Sigmoid colon (tissue), 4 donors: Measurements from ENCODE around the gene ANKRD33B.

Source experiments
- EP300 ChIP-seq, 4 donors: sonication (generic); formaldehyde crosslinking; IDR thresholded peaks; one replicate each; pipeline ENCODE4 v1.6.1; 2017; ENCODE audit warnings: antibody characterized with exemption in 4 of 4
- TF ChIP-seq, protein P1 (sequence below), 4 experiments: fragments of 450-650 bp in 3 of 4; fragments of 200-600 bp in 1 of 4; IDR thresholded peaks; one replicate each; pipeline ENCODE4 v1.5.1; 2016 to 2019; ENCODE audit warnings: antibody characterized with exemption in 4 of 4, mild to moderate bottlenecking in 3 of 4, moderate library complexity in 2 of 4

DNA sequence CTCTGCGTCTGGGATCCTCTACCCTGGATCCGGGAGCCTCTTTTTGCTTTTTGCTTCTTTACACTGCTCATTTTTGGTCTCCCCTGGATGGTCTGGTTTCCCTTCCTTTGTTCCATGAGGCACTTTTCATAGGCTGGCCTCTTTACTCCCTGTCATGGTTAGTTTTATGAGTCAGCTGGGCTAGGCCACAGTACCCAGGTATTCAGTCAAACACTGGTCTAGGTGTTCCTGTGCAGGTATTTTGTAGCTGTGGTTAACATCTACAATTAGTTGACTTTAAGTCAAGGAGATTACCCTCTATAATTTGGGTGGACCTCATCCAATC is 17.5 kb downstream of the ANKRD33B start:
- TF ChIP-seq, protein P1, sequence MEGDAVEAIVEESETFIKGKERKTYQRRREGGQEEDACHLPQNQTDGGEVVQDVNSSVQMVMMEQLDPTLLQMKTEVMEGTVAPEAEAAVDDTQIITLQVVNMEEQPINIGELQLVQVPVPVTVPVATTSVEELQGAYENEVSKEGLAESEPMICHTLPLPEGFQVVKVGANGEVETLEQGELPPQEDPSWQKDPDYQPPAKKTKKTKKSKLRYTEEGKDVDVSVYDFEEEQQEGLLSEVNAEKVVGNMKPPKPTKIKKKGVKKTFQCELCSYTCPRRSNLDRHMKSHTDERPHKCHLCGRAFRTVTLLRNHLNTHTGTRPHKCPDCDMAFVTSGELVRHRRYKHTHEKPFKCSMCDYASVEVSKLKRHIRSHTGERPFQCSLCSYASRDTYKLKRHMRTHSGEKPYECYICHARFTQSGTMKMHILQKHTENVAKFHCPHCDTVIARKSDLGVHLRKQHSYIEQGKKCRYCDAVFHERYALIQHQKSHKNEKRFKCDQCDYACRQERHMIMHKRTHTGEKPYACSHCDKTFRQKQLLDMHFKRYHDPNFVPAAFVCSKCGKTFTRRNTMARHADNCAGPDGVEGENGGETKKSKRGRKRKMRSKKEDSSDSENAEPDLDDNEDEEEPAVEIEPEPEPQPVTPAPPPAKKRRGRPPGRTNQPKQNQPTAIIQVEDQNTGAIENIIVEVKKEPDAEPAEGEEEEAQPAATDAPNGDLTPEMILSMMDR (IDR thresholded peaks at IDR 0.05), result no peak
- no peak for TF ChIP-seq EP300 (IDR thresholded peaks at IDR 0.05)
